Uterus (tissue), 4 donors: ENCODE measurements around the gene CCDC174. TPM values are rescaled to one million over a fixed set of nuclear protein-coding genes. Genes with fewer than 3 reads are reported as not detected.

Source experiments
- DNase-seq, 2 donors: peaks; one replicate each; pipeline ENCODE4 v3.0.0-alpha.2; 2019 to 2020
- H3K27ac ChIP-seq, 2 donors: fragments of 200-600 bp; sonication (generic); 1 replicate in 1 of 2; 2 replicates in 1 of 2; pipeline ENCODE4 v1.5.1; 2016 to 2018
- H3K27me3 ChIP-seq, 2 donors: fragments of 200-600 bp; sonication (generic); one replicate each; pipeline ENCODE4 v1.5.1; 2018 to 2019; ENCODE audit warnings: control low read depth in 1 of 2
- H3K36me3 ChIP-seq, 2 donors: fragments of 200-600 bp; sonication (generic); one replicate each; pipeline ENCODE4 v1.5.1; 2019; ENCODE audit warnings: control low read depth in 1 of 2
- H3K4me1 ChIP-seq, 2 donors: fragments of 200-600 bp; sonication (generic); one replicate each; pipeline ENCODE4 v1.5.1; 2018 to 2019; ENCODE audit warnings: control low read depth in 1 of 2
- H3K4me3 ChIP-seq, 2 donors: fragments of 200-600 bp; sonication (generic); 1 replicate in 1 of 2; 2 replicates in 1 of 2; pipeline ENCODE4 v1.5.1; 2018 to 2019; ENCODE audit warnings: mild to moderate bottlenecking in 1 of 2
- H3K9me3 ChIP-seq, 2 donors: fragments of 200-600 bp; sonication (generic); one replicate each; pipeline ENCODE4 v1.5.1; 2019; ENCODE audit warnings: control low read depth in 1 of 2
- CTCF ChIP-seq, 4 experiments: fragments of 200-600 bp in 2 of 4; fragments of 450-650 bp in 2 of 4; sonication (generic) in 2 of 4; IDR thresholded peaks; one replicate each; pipeline ENCODE4 v1.5.1; 2016 to 2019; ENCODE audit warnings: antibody characterized with exemption in 4 of 4, mild to moderate bottlenecking in 2 of 4, moderate library complexity in 1 of 4
- POLR2A ChIP-seq, 2 donors: fragments of 450-650 bp; IDR thresholded peaks; one replicate each; pipeline ENCODE4 v1.6.1; 2016; ENCODE audit warnings: antibody characterized with exemption in 2 of 2, mild to moderate bottlenecking in 1 of 2, moderate library complexity in 1 of 2
- intact Hi-C: fragments of 100-400 bp; cut with DNase I; formaldehyde crosslinking; loops from one replicate; pipeline ENCODE4 v1.15.1; 2023; ENCODE audit warnings: low total_unique reads
- total RNA-seq, 4 donors: library from RNA; depleted of rRNA in 3 of 4; stranded (reverse); fragments of >200 nt in 3 of 4; gene quantifications; one replicate each; pipeline versions ENCODE4 v1.1.0 to v1.2.4, GENCODE V29; 2014 to 2023
- donor health status: DM: yes; HTN: yes; CAD: no.

The CCDC174 gene
- total RNA-seq, 4 donors from 2014 or later, result 5.3 to 33.1 (median 14.4) TPM

- H3K36me3 ChIP-seq, result no peaks in the 10 kb centered on the region
- no peak for DNase-seq
- TF ChIP-seq CTCF (IDR thresholded peaks at IDR 0.05) (no peak), POLR2A (IDR thresholded peaks at IDR 0.05) (no peak)
- H3K4me3 ChIP-seq, result no peak overlapping the region
- no peaks in the 10 kb centered on the region for H3K27me3 ChIP-seq
- intact Hi-C loops, result no loop called here
- no peak overlapping the region for H3K27ac ChIP-seq
- H3K9me3 ChIP-seq, result no peaks in the 10 kb centered on the region
- H3K4me1 ChIP-seq, result no peaks in the 10 kb centered on the region
Observed at GRCh38 chr3:14634763-14635400, 16.7 kb upstream of the CCDC174 start.

GRCh38 chr3:14636496-14637087 is 15.0 kb upstream of the CCDC174 start:
- intact Hi-C loops, result no loop called here
- no peak for TF ChIP-seq CTCF (IDR thresholded peaks at IDR 0.05)
- no peak for TF ChIP-seq POLR2A (IDR thresholded peaks at IDR 0.05)
- H3K4me1 ChIP-seq, result no peaks in the 10 kb centered on the region
- H3K4me3 ChIP-seq, result no peak overlapping the region
- no peak for DNase-seq
- no peaks in the 10 kb centered on the region for H3K36me3 ChIP-seq
- no peaks in the 10 kb centered on the region for H3K9me3 ChIP-seq
- no peak overlapping the region for H3K27ac ChIP-seq
- peaks cover 0 to 3% of the 10 kb centered on the region in 2 donors for H3K27me3 ChIP-seq

DNA sequence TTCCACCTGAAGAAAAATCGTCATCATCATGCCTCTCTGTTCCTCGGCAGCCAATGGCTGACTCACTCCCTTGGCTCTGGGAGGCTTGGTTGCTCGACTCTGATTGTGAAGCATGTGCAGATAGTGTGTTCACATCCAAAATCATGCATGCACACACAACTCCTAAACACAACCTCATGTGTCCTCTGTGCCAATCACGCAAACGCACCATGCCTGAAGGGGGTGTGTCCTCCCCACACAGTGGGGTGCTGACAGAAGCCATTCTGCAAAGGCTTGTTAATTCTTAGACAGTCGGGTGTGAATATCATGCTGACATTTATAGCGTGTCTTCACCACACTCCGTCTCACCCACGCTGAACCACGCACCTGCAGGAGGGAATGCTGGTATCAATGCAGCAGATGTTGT is 11.4 kb upstream of the CCDC174 start:
- no peak overlapping the region for H3K27ac ChIP-seq
- H3K36me3 ChIP-seq, result no peaks in the 10 kb centered on the region
- no peak for DNase-seq
- TF ChIP-seq POLR2A (IDR thresholded peaks at IDR 0.05) (no peak), CTCF (IDR thresholded peaks at IDR 0.05) (no peak)
- no peaks in the 10 kb centered on the region for H3K4me1 ChIP-seq
- H3K4me3 ChIP-seq, result no peak overlapping the region
- peaks cover 0 to 3% of the 10 kb centered on the region in 2 donors for H3K27me3 ChIP-seq
- intact Hi-C loops, result no loop called here
- H3K9me3 ChIP-seq, result no peaks in the 10 kb centered on the region

DNA sequence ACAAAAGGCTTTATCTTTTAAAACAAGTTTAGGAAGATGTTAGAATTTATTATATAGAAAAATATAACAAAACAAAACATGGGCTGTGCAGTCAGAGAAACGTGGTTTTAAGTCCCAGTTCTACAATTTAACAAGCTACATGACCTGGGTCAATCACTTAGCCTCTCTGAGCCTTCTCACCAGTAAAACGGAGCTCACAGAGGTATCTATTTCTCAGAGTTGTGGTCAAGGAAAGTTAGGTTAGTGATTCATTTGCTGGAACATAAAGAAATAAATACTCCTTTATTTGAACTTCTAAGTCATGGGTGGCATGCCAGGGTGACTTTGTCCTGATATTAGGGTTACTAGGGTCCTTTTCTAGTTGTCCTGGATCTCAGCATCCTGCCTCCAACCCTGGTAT is 10.8 kb upstream of the CCDC174 start:
- TF ChIP-seq CTCF (IDR thresholded peaks at IDR 0.05) (no peak), POLR2A (IDR thresholded peaks at IDR 0.05) (no peak)
- H3K4me1 ChIP-seq, result no peaks in the 10 kb centered on the region
- no peak overlapping the region for H3K4me3 ChIP-seq
- H3K36me3 ChIP-seq, result no peaks in the 10 kb centered on the region
- intact Hi-C loops, result no loop called here
- no peak overlapping the region for H3K27ac ChIP-seq
- DNase-seq, result no peak
- H3K27me3 ChIP-seq, result peaks cover 0 to 3% of the 10 kb centered on the region in 2 donors
- H3K9me3 ChIP-seq, result no peaks in the 10 kb centered on the region

- H3K9me3 ChIP-seq, result no peaks in the 10 kb centered on the region
- intact Hi-C loops, result no loop called here
- H3K27me3 ChIP-seq, result peaks cover 0 to 3% of the 10 kb centered on the region in 2 donors
- H3K4me1 ChIP-seq, result no peaks in the 10 kb centered on the region
- H3K36me3 ChIP-seq, result no peaks in the 10 kb centered on the region
- H3K4me3 ChIP-seq, result no peak overlapping the region
- TF ChIP-seq CTCF (IDR thresholded peaks at IDR 0.05), result no peak
- no peak for TF ChIP-seq POLR2A (IDR thresholded peaks at IDR 0.05)
- no peak for DNase-seq
- no peak overlapping the region for H3K27ac ChIP-seq
Observed at GRCh38 chr3:14641346-14641745, 10.2 kb upstream of the CCDC174 start.
